RKO (cell line): ENCODE measurements around the gene SEC14L2.

Source experiments
- DNase-seq: peaks from one replicate; pipeline ENCODE4 v3.0.0-alpha.2; 2016; ENCODE audit warnings: low spot score

The SEC14L2 gene

GRCh38 chr22:30396871-30397655 lies at the start of gene SEC14L2:
Gene SEC14L2 (plus strand): TSS chr22:30397018. CDS start chr22:30397117, 99 bp downstream.
- peak; percentile 77 for DNase-seq

- no peak for DNase-seq
Observed at GRCh38 chr22:30347255-30347892, 49.4 kb upstream of the SEC14L2 start.

- DNase-seq, result no peak
Observed at GRCh38 chr22:30348404-30348803, 48.4 kb upstream of the SEC14L2 start.

GRCh38 chr22:30348809-30349208 lies 48.0 kb upstream of the SEC14L2 start:
- DNase-seq, result no peak

GRCh38 chr22:30351226-30351625 lies 45.6 kb upstream of the SEC14L2 start:
- no peak for DNase-seq

- no peak for DNase-seq
Observed at GRCh38 chr22:30354644-30355043, 42.2 kb upstream of the SEC14L2 start.

- DNase-seq, result peak; percentile 93
Observed at GRCh38 chr22:30356449-30357235, 40.2 kb upstream of the SEC14L2 start, which contains the start of the genes CCDC157 and SF3A1. Gene CCDC157 (plus strand): TSS chr22:30357007. CDS start chr22:30366001, 8,994 bp downstream. Gene SF3A1 (minus strand): TSS chr22:30356894. CDS start chr22:30356792, 102 bp downstream.

GRCh38 chr22:30357236-30357570 lies 39.6 kb upstream of the SEC14L2 start:
- no peak for DNase-seq

- DNase-seq, result no peak
Observed at GRCh38 chr22:30357650-30358215, 39.1 kb upstream of the SEC14L2 start.

GRCh38 chr22:30358541-30358940 lies 38.3 kb upstream of the SEC14L2 start:
- no peak for DNase-seq

- no peak for DNase-seq
Observed at GRCh38 chr22:30361916-30362650, 34.7 kb upstream of the SEC14L2 start.

GRCh38 chr22:30362651-30363281 lies 34.1 kb upstream of the SEC14L2 start:
- DNase-seq, result no peak

GRCh38 chr22:30365891-30366290 lies 30.9 kb upstream of the SEC14L2 start:
- no peak for DNase-seq

GRCh38 chr22:30368420-30368819 lies 28.4 kb upstream of the SEC14L2 start:
- DNase-seq, result no peak

- no peak for DNase-seq
Observed at GRCh38 chr22:30370641-30371230, 26.1 kb upstream of the SEC14L2 start.

- DNase-seq, result no peak
Observed at GRCh38 chr22:30371321-30371720, 25.5 kb upstream of the SEC14L2 start.

- DNase-seq, result no peak
Observed at GRCh38 chr22:30371981-30372380, 24.8 kb upstream of the SEC14L2 start.

GRCh38 chr22:30372915-30373314 lies 23.9 kb upstream of the SEC14L2 start:
- no peak for DNase-seq

- no peak for DNase-seq
Observed at GRCh38 chr22:30373331-30374325, 23.2 kb upstream of the SEC14L2 start.
